Activated gamma-delta T cell (primary cell): ENCODE data around the gene PPP1R16B.
A peak's percentile ranks its signal among the peaks of the same experiment; 100 is the strongest.
"Not testable (repeated sequence)": the region's sequence is repeated elsewhere in the genome, so short reads cannot be mapped to it uniquely, and the experiment has no call there.

Experiments used
- DNase-seq: peaks from one replicate; lab custom pipeline; 2025; lab: John Stamatoyannopoulos, UW

Gene PPP1R16B

GRCh38 chr20:38791940-38792339, 13.6 kb upstream of the PPP1R16B start:
- DNase-seq, result no peak

DNA sequence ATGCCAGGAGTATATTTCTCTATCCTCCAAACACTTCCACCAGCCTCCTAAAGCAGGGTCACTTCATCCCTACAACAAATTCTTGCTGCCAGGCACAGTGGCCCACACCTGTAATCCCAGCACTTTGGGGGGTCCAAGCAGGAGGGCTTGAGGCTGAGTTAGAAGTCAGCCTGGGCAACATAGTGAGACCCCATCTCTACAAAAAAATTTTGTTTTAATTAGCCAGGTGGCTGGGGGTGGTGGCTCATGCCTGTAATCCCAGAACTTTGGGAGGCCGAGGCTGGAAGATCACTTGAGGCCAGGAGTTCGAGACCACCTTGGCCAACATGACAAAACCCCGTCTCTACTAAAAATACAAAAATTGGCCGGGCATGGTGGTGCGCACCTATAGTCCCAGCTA, 11.4 kb upstream of the PPP1R16B start:
- not testable (repeated sequence) for DNase-seq

- no peak for DNase-seq
Observed at GRCh38 chr20:38798266-38798665, 7.2 kb upstream of the PPP1R16B start.

- DNase-seq, result no peak
Observed at GRCh38 chr20:38799203-38799602, 6.3 kb upstream of the PPP1R16B start.

- DNase-seq, result no peak
Observed at GRCh38 chr20:38800882-38801281, 4.6 kb upstream of the PPP1R16B start.

- DNase-seq, result no peak
Observed at GRCh38 chr20:38804221-38804620, 1.3 kb upstream of the PPP1R16B start.

DNA sequence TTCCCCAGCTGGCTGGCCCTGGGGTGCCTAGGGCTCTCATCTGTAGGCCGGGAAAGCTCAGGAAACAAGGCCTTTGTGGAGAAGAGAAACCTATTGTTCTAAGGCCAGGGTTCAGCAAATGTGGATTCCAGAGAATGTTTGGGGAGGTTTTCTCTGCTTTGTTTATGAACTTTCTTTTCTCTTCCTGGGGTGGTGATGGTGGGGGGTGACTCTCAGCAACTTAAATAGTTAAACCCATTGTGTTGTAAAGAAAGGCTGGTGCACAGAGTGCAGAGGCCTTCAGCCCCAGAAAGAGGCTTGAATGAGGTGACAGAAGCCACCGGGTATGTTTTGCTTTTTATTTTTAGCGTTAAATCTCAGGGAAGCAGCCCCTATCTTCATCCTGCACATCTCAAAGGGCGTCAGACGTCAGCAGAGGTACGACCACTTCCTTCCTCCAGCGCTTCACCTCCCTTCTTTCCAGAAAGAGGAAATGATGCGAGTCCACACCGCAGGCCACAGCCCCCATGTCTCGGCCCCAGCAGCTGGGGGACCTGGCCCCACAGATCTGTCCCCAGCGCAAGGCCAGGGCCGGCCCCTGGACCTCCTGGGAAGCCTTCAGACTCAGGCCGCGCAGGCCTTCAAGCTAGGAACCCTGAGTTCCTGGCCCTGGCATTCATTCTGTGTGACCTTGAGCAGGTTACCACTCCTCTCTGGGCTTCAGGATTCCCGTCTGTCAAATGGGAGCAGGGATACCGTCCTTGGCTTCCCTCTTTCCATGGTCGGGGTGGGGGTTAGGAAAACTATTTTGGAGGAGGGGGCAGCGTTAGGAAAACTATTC, 605 bp upstream of the PPP1R16B start:
- peak; percentile 65 for DNase-seq

DNA sequence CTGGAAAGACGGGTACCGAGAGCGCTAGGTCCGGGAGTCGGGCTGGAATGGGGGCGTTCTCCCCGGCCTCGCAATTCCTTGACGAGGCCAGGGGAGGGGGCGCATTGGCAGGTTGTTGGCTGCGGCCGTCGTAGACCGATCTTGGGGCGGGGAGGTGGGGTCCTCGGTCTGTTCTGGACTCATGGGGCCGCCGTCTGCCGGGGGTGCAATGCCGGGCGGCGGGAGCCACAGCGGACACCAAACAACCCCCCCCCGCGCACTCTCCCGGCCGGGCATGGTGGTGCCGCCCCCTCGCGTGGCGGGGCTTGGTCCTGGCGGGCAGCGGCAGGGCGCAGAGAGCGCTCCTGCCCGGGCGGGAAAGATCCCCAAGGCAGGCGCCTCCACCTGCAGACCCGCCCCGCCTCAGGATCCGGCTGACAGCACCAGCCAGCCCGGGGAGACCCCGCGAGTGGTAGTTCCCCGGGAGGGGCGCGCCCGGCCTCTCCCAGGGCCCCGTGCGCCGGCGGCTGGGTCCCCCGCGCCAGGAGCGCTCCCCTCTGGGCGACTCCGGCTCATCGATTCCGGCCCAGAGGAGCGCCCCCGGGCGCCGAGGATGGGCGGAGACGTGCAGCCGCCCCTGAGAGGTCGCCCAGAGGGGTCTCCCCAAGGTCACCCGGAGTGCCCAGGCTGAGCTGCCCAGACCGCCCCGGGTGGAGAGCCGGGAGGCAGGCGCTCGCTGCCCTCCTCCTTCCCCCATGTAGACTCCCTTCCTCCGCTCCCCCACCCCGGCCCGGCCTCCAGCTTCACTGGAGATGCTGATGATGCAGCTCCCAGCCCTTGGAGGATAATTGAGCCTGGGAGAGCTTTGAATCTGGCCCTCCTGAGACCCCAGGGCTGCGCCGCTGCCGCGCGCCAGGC, 709 bp downstream of the PPP1R16B start:
- DNase-seq, result peak; percentile 46

GRCh38 chr20:38806855-38807655, 1.6 kb downstream of the PPP1R16B start:
- DNase-seq, result no peak

GRCh38 chr20:38809942-38810341, 4.4 kb downstream of the PPP1R16B start:
- no peak for DNase-seq

GRCh38 chr20:38810926-38811630, 5.6 kb downstream of the PPP1R16B start:
- no peak for DNase-seq

DNA sequence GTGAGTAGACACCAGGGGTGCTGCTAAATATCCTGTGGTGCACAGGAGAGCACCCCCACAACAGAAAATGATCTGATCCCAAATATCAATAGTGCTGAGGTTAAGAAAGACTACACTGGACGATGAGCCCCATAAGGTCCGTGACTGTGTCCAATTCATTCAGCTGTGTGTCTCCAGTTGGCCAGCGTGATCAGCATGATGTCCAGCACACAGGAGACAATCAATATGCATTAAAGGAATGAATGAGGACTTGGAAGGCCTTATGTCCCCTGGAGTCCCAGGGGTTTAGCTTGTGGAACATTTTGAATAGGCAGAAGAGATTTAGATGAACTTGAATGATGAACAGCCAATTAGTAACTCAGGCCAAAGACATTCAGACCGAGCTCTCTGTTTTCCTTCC, 6.3 kb downstream of the PPP1R16B start:
- DNase-seq, result no peak

DNA sequence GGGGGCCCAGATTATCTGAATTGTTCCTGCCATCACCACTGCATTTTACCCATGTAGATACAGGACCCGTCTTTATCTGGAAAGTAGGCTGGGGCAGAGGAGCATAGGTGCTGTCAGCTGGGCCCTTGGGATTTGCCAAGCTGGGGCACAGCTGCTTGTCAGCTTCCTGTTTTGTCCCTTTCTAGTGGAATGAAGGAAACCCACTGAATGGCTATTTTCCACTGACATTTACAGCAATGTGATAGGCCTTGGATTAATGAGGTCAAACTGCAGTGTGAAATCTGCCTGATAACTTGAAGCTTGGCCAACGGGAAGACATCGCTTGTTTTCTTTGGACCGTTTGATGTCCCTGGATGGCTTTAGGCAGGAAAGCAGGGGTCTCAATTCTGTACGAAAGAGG, 6.7 kb downstream of the PPP1R16B start:
- DNase-seq, result no peak

DNA sequence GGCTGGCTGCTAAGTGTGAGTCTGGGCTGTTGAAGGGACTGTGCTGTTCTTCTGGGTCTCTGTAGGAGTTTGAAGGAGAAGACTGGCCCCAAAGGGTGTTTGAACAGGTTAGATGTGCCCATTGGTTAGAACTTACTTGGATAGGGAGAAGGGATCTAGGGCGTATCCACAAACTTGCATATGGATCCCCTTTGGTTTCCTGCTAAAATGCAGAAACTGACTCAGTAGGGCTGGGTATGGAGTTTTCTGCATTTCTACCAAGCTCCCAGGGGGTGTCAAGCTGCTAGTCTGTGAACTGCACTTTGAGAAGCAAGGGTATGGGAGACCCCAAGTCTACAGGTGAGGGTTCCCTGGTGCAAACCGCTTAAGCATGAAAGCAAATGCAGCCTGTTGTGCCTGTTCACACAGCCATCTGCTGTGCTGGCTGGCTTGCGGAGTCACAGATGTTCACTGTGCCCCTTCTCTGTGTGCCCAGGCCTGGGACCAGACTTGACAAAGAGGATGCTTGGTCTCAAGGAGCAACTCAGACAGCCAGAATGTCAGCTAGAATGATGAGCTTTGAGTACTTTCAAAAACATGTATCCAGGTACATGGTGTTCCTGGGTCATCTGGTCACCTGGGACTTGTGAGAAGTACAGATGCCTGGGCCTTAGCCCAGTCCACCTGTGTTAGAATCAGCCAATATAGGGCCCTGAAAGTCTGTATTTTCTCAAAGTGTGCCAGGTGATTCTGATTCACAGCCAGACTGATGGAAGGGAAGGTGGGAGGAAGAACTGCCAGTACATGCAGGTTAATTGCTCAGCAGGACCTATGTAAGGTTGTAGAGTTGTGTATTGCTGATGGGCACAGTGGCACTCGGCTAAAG, 7.4 kb downstream of the PPP1R16B start:
- DNase-seq, result no peak

DNA sequence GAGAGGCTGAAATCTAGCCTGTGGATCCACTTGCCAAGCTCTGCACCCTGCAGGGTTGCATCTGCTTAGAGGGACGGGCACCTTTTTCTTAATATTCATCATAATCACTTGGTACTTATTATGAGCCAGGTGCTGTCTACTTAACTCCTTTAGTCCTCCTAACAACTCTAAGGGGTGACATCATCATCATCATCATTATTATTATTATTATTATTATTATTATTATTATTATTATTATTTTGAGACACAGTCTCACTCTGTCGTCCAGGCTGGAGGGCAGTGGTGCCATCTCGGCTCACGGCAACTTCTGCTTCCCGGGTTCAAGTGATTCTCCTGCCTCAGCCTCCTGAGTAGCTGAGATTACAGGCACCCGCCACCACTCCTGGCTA, 8.1 kb downstream of the PPP1R16B start:
- DNase-seq, result not testable (repeated sequence)

- no peak for DNase-seq
Observed at GRCh38 chr20:38815446-38815845, 9.9 kb downstream of the PPP1R16B start.

- no peak for DNase-seq
Observed at GRCh38 chr20:38818113-38819065, 12.9 kb downstream of the PPP1R16B start.

DNA sequence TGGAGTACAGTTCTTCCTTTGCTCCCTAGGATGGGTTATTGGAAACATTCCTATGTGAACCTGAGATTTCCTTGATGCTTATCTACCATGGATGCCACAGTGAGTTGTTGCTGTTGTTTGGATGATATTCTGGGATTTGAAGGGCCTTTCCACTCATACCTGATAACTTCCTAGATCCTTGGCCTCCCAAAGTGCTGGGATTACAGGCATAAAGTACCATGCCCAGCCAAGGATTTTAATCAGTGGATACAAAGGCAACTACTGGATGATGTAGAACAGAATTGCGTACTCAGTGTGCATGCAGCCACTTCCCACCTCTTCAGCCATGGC, 20.0 kb downstream of the PPP1R16B start:
- no peak for DNase-seq

DNA sequence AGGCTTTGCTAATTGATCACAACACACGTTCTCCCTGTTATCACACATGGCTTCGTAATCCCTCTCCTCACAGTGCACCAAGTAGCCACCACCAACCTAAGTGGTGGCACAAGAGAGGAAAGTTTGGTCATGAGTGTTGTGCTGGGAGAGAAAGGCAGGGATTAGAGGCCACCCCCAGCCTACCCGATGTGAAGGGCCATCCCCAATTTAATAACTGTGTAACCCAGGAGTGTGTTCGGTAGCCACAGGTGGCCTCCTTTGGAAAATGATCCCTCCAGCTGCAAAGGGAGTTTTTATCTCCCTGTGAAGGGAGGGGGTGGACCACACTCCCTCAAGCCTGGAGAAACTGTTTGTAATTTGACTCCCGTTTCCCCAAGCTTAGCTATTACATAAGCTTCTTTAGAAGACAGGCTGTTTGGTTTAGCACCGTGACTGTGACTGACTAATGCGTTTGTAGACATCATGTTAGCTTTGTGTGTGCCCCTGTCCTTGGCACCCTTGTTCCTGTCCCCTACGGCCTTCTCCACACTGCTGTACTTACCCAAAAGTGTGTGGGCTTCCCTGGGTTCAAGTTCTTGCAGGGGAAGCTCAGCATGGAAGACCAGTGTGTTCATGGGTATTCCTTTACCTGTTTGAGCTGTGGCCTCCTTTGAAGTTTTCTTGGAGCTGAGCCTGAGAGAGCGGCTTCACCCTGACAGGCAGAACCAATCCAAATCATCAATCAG, 20.6 kb downstream of the PPP1R16B start:
- DNase-seq, result no peak
